Muscle layer of colon (tissue), 2 donors: ENCODE data around the gene TPP1.

ENCODE experiments used
- H3K27ac ChIP-seq: one replicate; pipeline ENCODE4 v1.7.0; 2013; ENCODE audit warnings: low read depth, mild to moderate bottlenecking, low read length, moderate library complexity
- H3K27me3 ChIP-seq, 2 donors: one replicate each; pipeline ENCODE4 v1.7.0; 2013; ENCODE audit warnings: low read length in 2 of 2, mild to moderate bottlenecking in 2 of 2; ENCODE audit not compliant: insufficient read depth in 2 of 2, control insufficient read depth in 1 of 2
- H3K36me3 ChIP-seq: one replicate; pipeline ENCODE4 v1.7.0; 2013; ENCODE audit warnings: mild to moderate bottlenecking, low read length; ENCODE audit not compliant: insufficient read depth
- H3K4me1 ChIP-seq: one replicate; pipeline ENCODE4 v1.7.0; 2013; ENCODE audit warnings: mild to moderate bottlenecking, low read length; ENCODE audit not compliant: insufficient read depth
- H3K4me3 ChIP-seq, 2 donors: one replicate each; pipeline ENCODE4 v1.7.0; 2013; ENCODE audit warnings: low read length in 2 of 2, low read depth in 1 of 2, mild to moderate bottlenecking in 1 of 2, moderate library complexity in 1 of 2
- H3K9ac ChIP-seq: one replicate; pipeline ENCODE4 v1.7.0; 2013; ENCODE audit warnings: low read length
- H3K9me3 ChIP-seq: one replicate; pipeline ENCODE4 v1.7.0; 2013; ENCODE audit warnings: mild to moderate bottlenecking, low read length
- donor health status: abdominal sarcoma.
- donor health status: Adenocarcinoma of cecum.

TPP1 gene

GRCh38 chr11:6615882-6616585 is 3.2 kb downstream of the TPP1 start:
- H3K27ac ChIP-seq = no peak overlapping the region
- H3K9ac ChIP-seq = no peak overlapping the region
- H3K4me1 ChIP-seq = peaks cover 38% of the 10 kb centered on the region
- no peak overlapping the region for H3K4me3 ChIP-seq
- peaks cover 42% of the 10 kb centered on the region for H3K36me3 ChIP-seq
- no peaks in the 10 kb centered on the region for H3K27me3 ChIP-seq
- H3K9me3 ChIP-seq = no peaks in the 10 kb centered on the region

DNA sequence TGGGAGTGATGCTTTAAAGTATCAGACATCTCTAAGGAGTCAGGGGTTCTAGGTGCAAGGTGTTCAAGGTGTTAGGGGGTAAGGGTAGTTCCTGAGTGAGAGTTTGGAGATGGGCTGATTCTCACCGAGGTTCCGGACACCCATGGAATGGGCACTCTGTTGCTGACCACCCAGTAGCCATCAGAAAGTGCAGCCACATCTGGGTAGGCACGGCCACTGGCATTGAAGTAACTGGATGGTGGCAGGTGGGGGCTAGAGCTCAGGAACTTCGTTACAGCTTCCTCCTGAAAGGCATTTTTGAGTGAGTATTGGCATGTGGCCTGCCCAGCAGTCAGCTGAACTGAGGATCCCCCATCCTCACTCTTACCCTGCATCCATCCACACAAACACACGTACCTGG is 4.2 kb downstream of the TPP1 start:
- no peak overlapping the region for H3K27ac ChIP-seq
- H3K9me3 ChIP-seq = no peaks in the 10 kb centered on the region
- peaks cover 52% of the 10 kb centered on the region for H3K36me3 ChIP-seq
- H3K4me3 ChIP-seq = no peak overlapping the region
- H3K4me1 ChIP-seq = peaks cover 46% of the 10 kb centered on the region
- no peak overlapping the region for H3K9ac ChIP-seq
- no peaks in the 10 kb centered on the region for H3K27me3 ChIP-seq

DNA sequence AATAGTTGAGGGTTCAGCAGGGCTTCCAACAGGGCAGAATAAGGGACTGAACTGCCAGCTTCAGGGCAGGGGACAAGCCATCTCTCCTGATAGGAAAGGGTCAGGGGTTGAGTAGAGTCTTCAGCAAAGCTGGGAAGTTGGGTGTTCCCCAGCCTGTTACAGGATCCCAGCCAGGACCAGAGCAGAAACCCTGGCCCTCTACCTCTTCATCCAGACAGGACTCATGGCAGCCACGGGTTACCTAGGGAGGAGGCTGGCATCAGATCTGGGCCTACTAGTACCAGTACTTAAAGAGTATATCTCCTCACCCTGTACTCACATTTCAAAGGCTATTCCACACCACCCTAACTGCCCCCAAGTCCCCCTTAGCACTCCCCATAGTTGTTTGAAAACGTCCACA is 4.8 kb downstream of the TPP1 start:
- no peak overlapping the region for H3K9ac ChIP-seq
- H3K27ac ChIP-seq = peak overlapping the region; percentile 82
- H3K36me3 ChIP-seq = peaks cover 58% of the 10 kb centered on the region
- H3K27me3 ChIP-seq = no peaks in the 10 kb centered on the region
- H3K4me3 ChIP-seq = no peak overlapping the region
- H3K9me3 ChIP-seq = no peaks in the 10 kb centered on the region
- peaks cover 46% of the 10 kb centered on the region for H3K4me1 ChIP-seq

- peaks cover 54% of the 10 kb centered on the region for H3K4me1 ChIP-seq
- H3K4me3 ChIP-seq = peak overlapping the region in 1 of 2 donors; percentile 62
- H3K27me3 ChIP-seq = no peaks in the 10 kb centered on the region
- peaks cover 67% of the 10 kb centered on the region for H3K36me3 ChIP-seq
- H3K27ac ChIP-seq = peak overlapping the region; percentile 82
- peak overlapping the region; percentile 72 for H3K9ac ChIP-seq
- H3K9me3 ChIP-seq = no peaks in the 10 kb centered on the region
Observed at GRCh38 chr11:6613496-6613895, 5.7 kb downstream of the TPP1 start.

DNA sequence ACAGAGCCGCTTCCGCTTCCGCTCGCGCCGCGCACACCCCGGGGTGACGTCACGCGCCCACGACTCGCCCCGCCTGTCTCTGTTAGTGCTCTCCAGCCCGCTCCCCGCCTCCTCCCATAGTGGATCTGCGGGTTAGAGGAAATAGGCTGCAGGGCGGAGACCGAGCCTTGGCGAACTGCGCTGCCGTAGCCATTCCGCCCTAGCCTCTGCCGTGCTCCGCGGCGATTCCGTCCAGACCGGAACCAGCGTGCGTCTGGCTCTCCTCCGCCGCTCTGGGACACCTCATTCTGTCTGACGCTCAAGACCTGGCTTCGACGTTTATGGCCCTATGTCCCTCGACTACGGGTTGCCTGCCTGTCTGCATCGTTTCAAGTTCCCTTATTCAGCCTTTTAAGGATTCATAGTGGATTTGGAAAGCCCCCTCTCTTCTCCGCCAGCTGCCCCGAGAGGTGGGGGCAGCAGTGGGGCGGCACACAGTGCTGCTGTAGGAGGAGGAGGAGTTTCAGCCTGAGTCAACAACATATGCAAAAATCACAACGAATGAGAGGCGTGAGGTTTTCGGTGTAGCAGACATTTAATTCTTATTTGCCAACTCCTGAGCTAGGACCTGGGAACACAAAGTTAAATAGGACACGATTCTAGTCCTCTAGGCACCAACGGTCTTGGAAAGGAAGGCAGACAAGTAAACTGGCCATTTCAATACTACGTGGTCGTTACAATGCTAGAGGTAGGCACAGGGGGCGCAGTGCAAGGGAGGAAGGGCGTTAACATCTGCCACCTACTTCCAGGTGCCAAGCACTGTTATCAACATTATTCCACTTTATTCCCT is 6.8 kb downstream of the TPP1 start, which contains the start of gene TAF10:
TAF10 (minus strand) TSS at position 4 of the 829 bp plus-strand sequence. CDS start 27 bp downstream, outside the sequence.
- peak within 1 kb of the TSS; percentile 89 for H3K9ac ChIP-seq
- H3K9me3 ChIP-seq = no peaks in the 10 kb centered on the region
- peaks cover 78% of the 10 kb centered on the region for H3K36me3 ChIP-seq
- no peaks in the 10 kb centered on the region for H3K27me3 ChIP-seq
- H3K4me3 ChIP-seq = peak within 1 kb of the TSS; percentile 44 to 71
- H3K27ac ChIP-seq = peak within 1 kb of the TSS; percentile 97
- H3K4me1 ChIP-seq = peaks cover 55% of the 10 kb centered on the region

DNA sequence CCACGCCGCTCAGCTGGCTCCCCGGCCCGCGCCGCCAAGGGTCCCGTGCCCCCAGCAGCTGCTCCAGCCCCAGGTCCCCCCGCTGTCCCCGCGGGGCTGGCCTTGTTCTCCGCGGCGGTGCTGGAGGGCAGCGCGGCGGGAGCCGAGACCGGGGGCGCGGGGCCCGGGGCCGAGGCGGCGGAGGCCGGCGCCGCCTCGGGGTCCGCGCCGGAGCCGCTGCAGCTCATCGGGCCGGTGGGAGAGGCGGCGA is 7.3 kb downstream of the TPP1 start:
- Histone ChIP-seq H3K9me3 (no peaks in the 10 kb centered on the region), H3K27ac (peak overlapping the region; percentile 97), H3K4me1 (peaks cover 53% of the 10 kb centered on the region), H3K27me3 (no peaks in the 10 kb centered on the region), H3K36me3 (peaks cover 74% of the 10 kb centered on the region), H3K9ac (peak overlapping the region; percentile 89), H3K4me3 (peak overlapping the region; percentile 44 to 71)

DNA sequence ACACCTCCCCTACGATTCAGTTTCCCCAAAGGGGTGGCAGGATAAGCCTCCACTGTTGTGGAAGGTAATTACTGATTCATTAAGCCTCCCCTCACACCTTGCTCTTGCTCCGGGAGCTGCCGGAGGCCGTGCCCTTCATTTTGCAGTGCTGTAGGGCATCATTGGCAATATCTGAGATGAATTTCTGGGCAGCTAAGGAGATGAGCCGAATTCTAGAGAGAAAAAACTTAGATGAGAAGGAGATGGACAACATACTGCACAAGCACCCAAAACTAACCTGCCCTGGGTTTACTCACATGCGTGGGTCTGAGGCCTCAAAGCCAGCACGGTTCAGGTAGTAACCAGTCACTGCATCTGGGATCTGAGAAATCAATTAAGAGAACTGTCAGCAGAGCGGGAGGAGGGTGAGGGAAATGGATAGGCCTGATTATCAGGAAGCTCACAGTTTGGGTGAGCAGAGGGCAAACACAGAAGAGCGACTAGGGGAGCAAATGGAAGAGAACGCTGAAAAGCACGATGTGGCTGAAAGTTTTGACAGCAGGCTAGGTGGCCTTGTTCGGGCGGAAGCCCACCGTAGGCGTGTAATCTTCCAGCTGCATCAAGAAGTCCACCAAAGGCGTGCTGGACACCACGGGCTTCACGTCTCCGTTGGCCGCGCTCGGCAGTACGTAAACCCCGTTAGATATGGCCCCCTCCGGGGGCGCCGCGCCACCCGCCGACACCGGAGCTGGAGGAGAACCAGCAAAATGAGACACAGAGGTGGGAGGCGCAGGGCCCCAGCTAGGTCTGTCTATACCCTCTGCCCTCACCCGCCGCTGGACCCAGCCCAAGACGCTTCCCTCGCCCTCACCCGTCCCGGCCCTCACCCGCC is 7.9 kb downstream of the TPP1 start:
- no peaks in the 10 kb centered on the region for H3K27me3 ChIP-seq
- H3K9ac ChIP-seq = peak overlapping the region; percentile 89
- H3K36me3 ChIP-seq = peaks cover 68% of the 10 kb centered on the region
- H3K27ac ChIP-seq = peak overlapping the region; percentile 97
- H3K9me3 ChIP-seq = no peaks in the 10 kb centered on the region
- H3K4me1 ChIP-seq = peaks cover 58% of the 10 kb centered on the region
- peak overlapping the region; percentile 44 to 71 for H3K4me3 ChIP-seq

GRCh38 chr11:6610591-6610990 is 8.6 kb downstream of the TPP1 start:
- peak overlapping the region; percentile 89 for H3K9ac ChIP-seq
- no peaks in the 10 kb centered on the region for H3K27me3 ChIP-seq
- peaks cover 66% of the 10 kb centered on the region for H3K4me1 ChIP-seq
- no peaks in the 10 kb centered on the region for H3K9me3 ChIP-seq
- peak overlapping the region; percentile 97 for H3K27ac ChIP-seq
- H3K4me3 ChIP-seq = peak overlapping the region in 1 of 2 donors; percentile 71
- H3K36me3 ChIP-seq = peaks cover 62% of the 10 kb centered on the region

DNA sequence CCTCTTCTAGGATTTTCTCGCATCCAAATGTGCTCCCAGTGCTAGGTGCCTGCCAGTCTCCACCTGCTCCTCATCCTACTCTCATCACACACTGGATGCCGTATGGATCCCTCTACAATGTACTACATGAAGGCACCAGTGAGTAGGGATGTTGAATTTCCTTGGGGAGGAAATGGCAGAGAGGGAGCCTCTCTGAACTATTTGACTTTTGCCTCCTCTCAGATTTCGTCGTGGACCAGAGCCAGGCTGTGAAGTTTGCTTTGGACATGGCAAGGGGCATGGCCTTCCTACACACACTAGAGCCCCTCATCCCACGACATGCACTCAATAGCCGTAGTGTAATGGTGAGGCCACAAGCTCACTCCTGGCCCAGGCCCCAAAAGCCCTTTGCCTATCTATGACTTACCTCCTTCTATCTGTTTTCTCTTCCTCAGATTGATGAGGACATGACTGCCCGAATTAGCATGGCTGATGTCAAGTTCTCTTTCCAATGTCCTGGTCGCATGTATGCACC is 9.7 kb downstream of the TPP1 start:
- H3K4me3 ChIP-seq = no peak overlapping the region
- H3K27ac ChIP-seq = peak overlapping the region; percentile 97
- H3K9ac ChIP-seq = peak overlapping the region; percentile 30
- H3K27me3 ChIP-seq = no peaks in the 10 kb centered on the region
- H3K4me1 ChIP-seq = peaks cover 69% of the 10 kb centered on the region
- peaks cover 57% of the 10 kb centered on the region for H3K36me3 ChIP-seq
- no peaks in the 10 kb centered on the region for H3K9me3 ChIP-seq

- H3K27ac ChIP-seq = peak overlapping the region; percentile 97
- peaks cover 69% of the 10 kb centered on the region for H3K4me1 ChIP-seq
- peak overlapping the region in 1 of 2 donors; percentile 41 for H3K4me3 ChIP-seq
- peak overlapping the region; percentile 30 for H3K9ac ChIP-seq
- no peaks in the 10 kb centered on the region for H3K9me3 ChIP-seq
- peaks cover 50% of the 10 kb centered on the region for H3K36me3 ChIP-seq
- H3K27me3 ChIP-seq = no peaks in the 10 kb centered on the region
Observed at GRCh38 chr11:6608726-6609501, 10.3 kb downstream of the TPP1 start.
